ENCODE results near the gene CNBP. TPM values are rescaled to one million over a fixed set of nuclear protein-coding genes. Genes with fewer than 3 reads are reported as not detected.

CNBP gene
- total and polyA plus RNA-seq, 9 of the 15 experiments (the other 6 are each of a cell fraction or from before 2014, with no cell fraction given): 284 to 717 (median 412) TPM

GRCh38 chr3:129160891-129161859, 22.5 kb downstream of the CNBP start, which contains the start of gene ISY1 (continued):
- peak; percentile 98 for TF ChIP-seq GABPB1 (CRISPR knock-in tag; IDR thresholded peaks at IDR 0.05)
- TF ChIP-seq ZNF174 (CRISPR knock-in tag; IDR thresholded peaks at IDR 0.05): no peak
- TF ChIP-seq ELF4 (CRISPR knock-in tag; IDR thresholded peaks at IDR 0.05): peak; percentile 46; the same call in 1 of the 2 replicates
- TF ChIP-seq HMBOX1 (IDR thresholded peaks at IDR 0.05): 0 out of 2 replicates have a peak, but pooled peaks have one; percentile 3
- TF ChIP-seq NEUROD1 (IDR thresholded peaks at IDR 0.05; ENCODE audit: borderline replicate concordance, low read depth, low read length, partially characterized antibody): no peak
- TF ChIP-seq ZZZ3 (IDR thresholded peaks at IDR 0.05): peak; percentile 71; the same call in 1 of the 2 replicates
- TF ChIP-seq HDAC1 (IDR thresholded peaks at IDR 0.05): peak in 1 of 2 experiments; percentile 69; a peak in 2 of 4 replicates
- peak; percentile 100 for TF ChIP-seq PHF20 (IDR thresholded peaks at IDR 0.05; ENCODE audit: partially characterized antibody)
- TF ChIP-seq ZNF133 (CRISPR knock-in tag; IDR thresholded peaks at IDR 0.05): no peak
- TF ChIP-seq POLR3A (IDR thresholded peaks at IDR 0.05; ENCODE audit: borderline replicate concordance, extremely low read depth, insufficient read depth, insufficient read length): no peak
- TF ChIP-seq TRIM28 (IDR thresholded peaks at IDR 0.05): peak; percentile 47; the same call in 1 of the 2 replicates
- TF ChIP-seq E2F6 (IDR thresholded peaks at IDR 0.05; ENCODE audit: borderline replicate concordance in 1 of 2, extremely low read depth in 1 of 2, insufficient read depth in 1 of 2, insufficient read length in 1 of 2, low read depth in 1 of 2, low read length in 1 of 2, poor library complexity in 1 of 2, severe bottlenecking in 1 of 2): peak in 1 of 2 experiments; percentile 55
- TF ChIP-seq MAZ (CRISPR knock-in tag; conservative IDR thresholded peaks at IDR 0.05 in 1 of 2, IDR thresholded peaks at IDR 0.05 in 1 of 2): peak in 1 of 2 experiments; percentile 73; a peak in 2 of 4 replicates
- peak in 1 of 2 experiments; percentile 99; a peak in 2 of 4 replicates for TF ChIP-seq TRIM24 (IDR thresholded peaks at IDR 0.05)
- 0 out of 2 replicates have a peak, but pooled peaks have one; percentile 7 for TF ChIP-seq SMARCA4 (IDR thresholded peaks at IDR 0.05)
- peak; percentile 79 for TF ChIP-seq PML (IDR thresholded peaks at IDR 0.05; ENCODE audit: low read length)
- TF ChIP-seq ZNF324 (CRISPR knock-in tag; IDR thresholded peaks at IDR 0.05): no peak
- TF ChIP-seq TAF9B (IDR thresholded peaks at IDR 0.05; ENCODE audit: partially characterized antibody): peak; percentile 83
- TF ChIP-seq POLR2A (conservative IDR thresholded peaks at IDR 0.05): peak; percentile 93
- TF ChIP-seq POLR2G (IDR thresholded peaks at IDR 0.05; ENCODE audit: low read depth, low read length): peak; percentile 94
- peak; percentile 96 for TF ChIP-seq RBFOX2 (IDR thresholded peaks at IDR 0.05; ENCODE audit: low read depth, low read length)
- peak; percentile 24; the same call in 1 of the 2 replicates for TF ChIP-seq DPF2 (IDR thresholded peaks at IDR 0.05)
- TF ChIP-seq KDM5B (IDR thresholded peaks at IDR 0.05; ENCODE audit: insufficient replicate concordance, low read depth, low read length): peak; percentile 75
- TF ChIP-seq GTF2A2 (tag; IDR thresholded peaks at IDR 0.05): peak; percentile 53; the same call in 1 of the 2 replicates
- TF ChIP-seq MYNN (IDR thresholded peaks at IDR 0.05): 0 out of 2 replicates have a peak, but pooled peaks have one; percentile 53
- no peak for TF ChIP-seq MYNN (CRISPR knock-in tag; IDR thresholded peaks at IDR 0.05)

Measured in K562 (cell line).